DOHH2 (cell line): ENCODE results near the gene HPSE.

Experiments used
- H3F3A ChIP-seq: fragments of 200-600 bp; sonication (generic), shearing (Covaris generic); 2 replicates; pipeline ENCODE4 v1.6.0; 2016; ENCODE audit warnings: antibody characterized with exemption, mild to moderate bottlenecking; ENCODE audit not compliant: control insufficient read depth, insufficient read depth
- H3K27ac ChIP-seq: fragments of 200-600 bp; sonication (generic); 2 replicates; pipeline ENCODE4 v1.5.1; 2014; ENCODE audit warnings: low read depth, mild to moderate bottlenecking, low read length, moderate library complexity
- H3K27me3 ChIP-seq: fragments of 200-600 bp; sonication (generic); 2 replicates; pipeline ENCODE4 v1.6.1; 2014; ENCODE audit warnings: mild to moderate bottlenecking, low read length, mixed read lengths; ENCODE audit not compliant: control insufficient read depth
- H3K36me3 ChIP-seq: fragments of 200-600 bp; sonication (generic); 2 replicates; pipeline ENCODE4 v1.6.1; 2014; ENCODE audit warnings: mild to moderate bottlenecking, low read length, moderate library complexity, mixed read lengths; ENCODE audit not compliant: control insufficient read depth
- H3K4me1 ChIP-seq: fragments of 200-600 bp; sonication (generic); 2 replicates; pipeline ENCODE4 v1.6.1; 2014; ENCODE audit warnings: mild to moderate bottlenecking, low read length, mixed read lengths; ENCODE audit not compliant: control insufficient read depth
- H3K4me2 ChIP-seq: fragments of 200-600 bp; sonication (generic); 2 replicates; pipeline ENCODE4 v1.6.0; 2014; ENCODE audit warnings: mild to moderate bottlenecking, low read length, moderate library complexity
- H3K4me3 ChIP-seq: fragments of 200-600 bp; sonication (generic); 2 replicates; pipeline ENCODE4 v1.5.1; 2014; ENCODE audit warnings: mild to moderate bottlenecking, low read length, mixed read lengths
- H3K79me2 ChIP-seq: fragments of 200-600 bp; sonication (generic); 2 replicates; pipeline ENCODE4 v1.6.1; 2014; ENCODE audit warnings: mild to moderate bottlenecking, low read length, mixed read lengths; ENCODE audit not compliant: control insufficient read depth
- H3K9me2 ChIP-seq: fragments of 200-600 bp; sonication (generic); replicated peaks from 2 replicates; pipeline ENCODE4 v1.6.1; 2014; ENCODE audit warnings: mild to moderate bottlenecking, low read length, mixed read lengths; ENCODE audit not compliant: control insufficient read depth
- H3K9me3 ChIP-seq: fragments of 200-600 bp; sonication (generic); 2 replicates; pipeline ENCODE4 v1.6.1; 2014; ENCODE audit warnings: antibody characterized with exemption, low read length, mixed read lengths; ENCODE audit not compliant: control insufficient read depth, insufficient read depth
- H4K20me1 ChIP-seq: fragments of 200-600 bp; sonication (generic); 2 replicates; pipeline ENCODE4 v1.6.0; 2014; ENCODE audit warnings: low read depth, mild to moderate bottlenecking, antibody characterized with exemption, low read length, moderate library complexity; ENCODE audit not compliant: control insufficient read depth, insufficient read depth
- EZH2phosphoT487 ChIP-seq: fragments of 200-600 bp; sonication (generic); IDR thresholded peaks from 2 replicates; pipeline ENCODE4 v1.6.1; 2017; ENCODE audit warnings: borderline replicate concordance, mild to moderate bottlenecking, antibody characterized with exemption, low read length, moderate library complexity, mixed read lengths
- TF ChIP-seq, protein P1 (sequence below): fragments of 200-600 bp; sonication (generic); IDR thresholded peaks from one replicate; pipeline ENCODE4 v1.5.1; 2014; ENCODE audit warnings: antibody characterized with exemption, mild to moderate bottlenecking, low read depth, low read length; ENCODE audit not compliant: poor library complexity, severe bottlenecking

Gene HPSE

DNA sequence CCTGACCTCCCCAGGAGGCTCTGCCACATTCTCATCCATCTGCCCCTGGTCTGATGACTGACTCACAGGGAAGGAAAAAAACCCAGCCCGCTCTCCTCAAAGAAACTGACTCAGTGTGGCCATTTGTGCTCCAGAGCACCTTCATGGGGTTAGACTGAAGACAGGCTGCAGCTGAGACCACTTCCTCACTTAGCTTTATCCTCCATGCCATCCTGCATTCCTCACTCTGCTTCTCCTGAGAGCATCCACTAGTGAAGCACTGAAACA is 35.9 kb upstream of the HPSE start:
- Histone ChIP-seq H3K36me3 (no peaks in the 10 kb centered on the region), H3K4me2 (no peak overlapping the region), H3K4me3 (no peak overlapping the region), H3K79me2 (no peaks in the 10 kb centered on the region), H3K9me2 (no peaks in the 10 kb centered on the region; the same call in 1 of the 2 replicates), H3K9me3 (no peaks in the 10 kb centered on the region), H3K4me1 (peaks cover 13% of the 10 kb centered on the region), H3F3A (no peaks in the 10 kb centered on the region), H3K27ac (no peak overlapping the region), H3K27me3 (no peaks in the 10 kb centered on the region), H4K20me1 (no peaks in the 10 kb centered on the region)
- TF ChIP-seq EZH2phosphoT487, result no peak
- TF ChIP-seq, protein P1, sequence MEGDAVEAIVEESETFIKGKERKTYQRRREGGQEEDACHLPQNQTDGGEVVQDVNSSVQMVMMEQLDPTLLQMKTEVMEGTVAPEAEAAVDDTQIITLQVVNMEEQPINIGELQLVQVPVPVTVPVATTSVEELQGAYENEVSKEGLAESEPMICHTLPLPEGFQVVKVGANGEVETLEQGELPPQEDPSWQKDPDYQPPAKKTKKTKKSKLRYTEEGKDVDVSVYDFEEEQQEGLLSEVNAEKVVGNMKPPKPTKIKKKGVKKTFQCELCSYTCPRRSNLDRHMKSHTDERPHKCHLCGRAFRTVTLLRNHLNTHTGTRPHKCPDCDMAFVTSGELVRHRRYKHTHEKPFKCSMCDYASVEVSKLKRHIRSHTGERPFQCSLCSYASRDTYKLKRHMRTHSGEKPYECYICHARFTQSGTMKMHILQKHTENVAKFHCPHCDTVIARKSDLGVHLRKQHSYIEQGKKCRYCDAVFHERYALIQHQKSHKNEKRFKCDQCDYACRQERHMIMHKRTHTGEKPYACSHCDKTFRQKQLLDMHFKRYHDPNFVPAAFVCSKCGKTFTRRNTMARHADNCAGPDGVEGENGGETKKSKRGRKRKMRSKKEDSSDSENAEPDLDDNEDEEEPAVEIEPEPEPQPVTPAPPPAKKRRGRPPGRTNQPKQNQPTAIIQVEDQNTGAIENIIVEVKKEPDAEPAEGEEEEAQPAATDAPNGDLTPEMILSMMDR, result no peak

DNA sequence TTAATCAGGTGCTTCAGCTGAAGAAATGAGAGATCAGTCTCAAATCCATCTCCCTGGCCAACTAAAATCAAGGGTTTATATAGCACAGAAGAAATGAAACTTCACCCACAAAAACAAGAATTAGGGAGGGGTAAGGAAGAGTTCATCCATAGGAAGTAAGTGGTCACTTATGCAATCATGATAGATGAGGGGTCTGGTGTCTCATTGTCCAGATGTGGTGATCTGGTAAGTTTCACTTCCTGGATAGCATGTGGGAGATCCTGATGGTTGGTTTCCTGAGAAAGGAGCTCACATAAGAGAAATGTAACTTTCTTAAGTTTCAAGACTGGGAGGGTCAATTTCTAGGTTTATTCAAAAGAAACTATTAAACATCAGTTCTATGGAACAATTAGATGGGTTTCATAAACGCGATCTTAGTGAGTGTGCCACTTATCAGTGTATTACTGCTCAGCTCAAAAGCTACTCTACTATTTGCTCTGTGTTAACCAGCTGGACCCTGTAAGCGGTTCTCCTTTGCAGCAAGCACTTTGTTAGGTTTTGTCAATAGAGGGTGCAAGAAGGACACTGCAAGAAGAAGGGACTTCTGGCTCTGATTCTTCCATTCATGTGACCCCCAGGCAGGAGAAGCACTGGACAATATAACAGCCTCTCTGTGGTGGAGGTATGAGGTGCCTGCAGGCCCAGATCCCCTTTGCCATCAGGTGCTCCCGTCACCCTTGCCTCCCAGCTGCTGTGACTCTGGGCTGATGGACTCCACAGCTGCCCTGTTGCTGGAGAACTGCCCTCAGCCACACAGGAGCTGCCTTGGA is 35.4 kb upstream of the HPSE start:
- Histone ChIP-seq H3K27me3 (no peaks in the 10 kb centered on the region), H3K36me3 (no peaks in the 10 kb centered on the region), H3K27ac (no peak overlapping the region), H3K4me2 (no peak overlapping the region), H3K4me1 (peaks cover 13% of the 10 kb centered on the region), H4K20me1 (no peaks in the 10 kb centered on the region), H3F3A (no peaks in the 10 kb centered on the region), H3K9me3 (no peaks in the 10 kb centered on the region), H3K79me2 (no peaks in the 10 kb centered on the region), H3K4me3 (no peak overlapping the region), H3K9me2 (no peaks in the 10 kb centered on the region)
- TF ChIP-seq EZH2phosphoT487, result no peak
- TF ChIP-seq, protein P1, result no peak

DNA sequence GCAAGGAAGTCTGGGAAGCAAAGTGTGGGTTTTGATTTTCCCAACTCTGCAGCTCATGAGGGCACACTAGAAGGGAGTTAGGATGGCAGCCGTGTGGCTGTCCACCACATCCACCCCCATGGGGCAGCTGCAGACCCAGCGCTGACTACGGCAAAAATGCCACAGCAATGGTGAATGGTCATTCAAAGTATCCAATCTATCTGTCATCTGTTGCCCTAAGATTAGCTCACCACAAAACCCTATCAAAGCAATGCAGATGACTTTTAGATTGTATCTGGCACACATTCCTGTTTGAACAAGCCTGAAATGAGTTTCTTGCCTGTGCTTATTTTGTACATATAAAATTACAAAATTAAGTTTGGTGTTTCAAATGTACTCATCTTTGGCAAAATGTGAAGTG is 29.7 kb upstream of the HPSE start:
- Histone ChIP-seq H3F3A (no peaks in the 10 kb centered on the region), H3K4me2 (no peak overlapping the region)
- TF ChIP-seq, protein P1, result no peak
- no peak for TF ChIP-seq EZH2phosphoT487

More for the DNA sequence above, 29.7 kb upstream of the HPSE start:
- no peaks in the 10 kb centered on the region for H3K27me3 ChIP-seq
- no peaks in the 10 kb centered on the region for H4K20me1 ChIP-seq
- H3K27ac ChIP-seq, result no peak overlapping the region
- H3K4me3 ChIP-seq, result no peak overlapping the region
- peaks cover 11% of the 10 kb centered on the region for H3K4me1 ChIP-seq
- no peaks in the 10 kb centered on the region for H3K9me2 ChIP-seq
- H3K79me2 ChIP-seq, result no peaks in the 10 kb centered on the region
- no peaks in the 10 kb centered on the region for H3K9me3 ChIP-seq
- H3K36me3 ChIP-seq, result no peaks in the 10 kb centered on the region
